ENCODE results near the gene CNFN. TPM values are rescaled to one million over a fixed set of nuclear protein-coding genes. Genes with fewer than 3 reads are reported as not detected.

CNFN gene
- total RNA-seq, 1 donor from 2014 or later: 5.7 TPM

DNA sequence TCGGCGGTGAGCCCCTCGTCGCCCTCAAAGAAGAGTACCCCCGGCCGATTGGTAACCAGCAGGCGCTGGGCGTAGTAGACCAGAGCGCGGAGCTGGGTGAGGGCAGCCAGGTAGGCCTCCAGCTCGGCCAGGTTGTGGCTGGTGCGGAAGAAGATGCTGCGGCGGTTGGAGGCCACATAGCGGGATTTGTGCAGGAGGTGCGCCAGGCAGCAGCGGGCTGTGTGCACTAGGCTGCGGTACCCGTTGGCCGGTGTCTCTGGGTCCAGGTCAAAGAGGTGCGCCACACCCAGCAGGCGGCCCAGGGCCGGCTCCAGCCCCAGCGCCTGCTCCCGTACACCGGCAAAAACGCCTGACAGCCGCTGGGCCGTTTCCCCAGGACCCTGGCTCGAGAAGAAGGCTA is 20.3 kb upstream of the CNFN start:
- DNase-seq (ENCODE audit: low read depth): no peak
- no peak overlapping the region for H3K4me3 ChIP-seq (ENCODE audit: low read depth, low read length)
- TF ChIP-seq CTCF (conservative IDR thresholded peaks at IDR 0.05; ENCODE audit: low read depth, low read length): no peak

DNA sequence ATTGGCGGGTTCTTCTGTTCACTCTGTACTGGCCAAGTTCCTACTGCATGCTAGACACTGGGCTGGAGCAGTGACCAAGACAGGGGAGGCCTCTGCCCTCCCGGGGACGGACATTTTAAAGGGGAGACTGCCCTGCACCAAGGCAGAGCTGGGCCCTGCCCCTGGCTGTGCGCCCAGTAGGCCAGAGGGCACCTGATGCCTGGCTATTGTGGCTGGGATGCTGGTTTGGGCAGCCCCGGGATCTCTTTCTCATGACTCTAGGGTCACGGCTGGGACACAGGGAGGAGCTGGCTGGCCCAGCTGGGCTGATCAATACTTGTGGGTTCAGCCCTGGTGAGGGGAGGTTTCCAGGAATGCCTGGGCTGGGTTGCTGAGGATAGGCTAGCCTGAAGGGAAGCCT is 19.4 kb upstream of the CNFN start:
- no peak overlapping the region for H3K4me3 ChIP-seq (ENCODE audit: low read depth, low read length)
- no peak for TF ChIP-seq CTCF (conservative IDR thresholded peaks at IDR 0.05; ENCODE audit: low read depth, low read length)
- no peak for DNase-seq (ENCODE audit: low read depth)

GRCh38 chr19:42407816-42408175 is 17.7 kb upstream of the CNFN start:
- DNase-seq (ENCODE audit: low read depth): no peak
- TF ChIP-seq CTCF (conservative IDR thresholded peaks at IDR 0.05; ENCODE audit: low read depth, low read length): no peak
- H3K4me3 ChIP-seq (ENCODE audit: low read depth, low read length): no peak overlapping the region

DNA sequence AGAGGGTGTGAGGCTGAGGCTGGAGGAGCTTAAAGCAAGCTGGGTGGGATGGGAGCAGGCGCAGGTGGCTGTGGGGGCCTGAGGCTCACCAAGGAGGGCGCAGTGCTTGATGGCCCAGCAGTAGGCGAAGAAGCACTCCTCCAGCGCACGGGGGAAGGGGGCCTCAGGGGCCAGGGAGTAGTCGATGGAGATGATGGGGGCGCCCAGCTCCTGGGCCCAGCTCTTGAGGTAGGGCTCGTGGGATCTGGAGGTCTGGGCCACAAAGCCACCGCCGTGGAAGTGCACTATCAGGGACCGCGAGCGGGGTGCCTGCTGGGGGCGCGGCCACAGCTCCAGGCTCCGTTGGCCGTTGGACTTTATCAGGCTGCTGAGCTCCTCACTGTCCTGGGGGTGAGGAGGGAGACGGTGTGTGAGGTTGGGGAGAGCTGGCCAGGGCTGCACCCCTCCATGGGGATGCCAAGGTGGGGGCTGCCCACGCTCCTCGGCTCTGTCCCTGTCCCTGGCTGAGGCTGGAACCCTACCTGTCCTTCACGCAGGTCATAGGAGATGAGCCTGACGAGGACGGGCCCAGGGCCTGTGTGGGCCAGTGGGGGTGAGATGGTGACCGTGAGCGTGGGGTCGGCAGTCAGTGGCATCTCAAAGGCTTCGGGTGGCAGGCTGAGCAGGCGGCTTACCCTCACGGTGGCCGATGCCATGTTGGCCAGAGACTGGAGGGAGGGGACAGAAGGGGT is 17.2 kb upstream of the CNFN start:
- no peak overlapping the region for H3K4me3 ChIP-seq (ENCODE audit: low read depth, low read length)
- no peak for TF ChIP-seq CTCF (conservative IDR thresholded peaks at IDR 0.05; ENCODE audit: low read depth, low read length)
- no peak for DNase-seq (ENCODE audit: low read depth)

- no peak overlapping the region for H3K4me3 ChIP-seq (ENCODE audit: low read depth, low read length)
- TF ChIP-seq CTCF (conservative IDR thresholded peaks at IDR 0.05; ENCODE audit: low read depth, low read length): no peak
- no peak for DNase-seq (ENCODE audit: low read depth)
Observed at GRCh38 chr19:42406111-42406510, 16.0 kb upstream of the CNFN start.

DNA sequence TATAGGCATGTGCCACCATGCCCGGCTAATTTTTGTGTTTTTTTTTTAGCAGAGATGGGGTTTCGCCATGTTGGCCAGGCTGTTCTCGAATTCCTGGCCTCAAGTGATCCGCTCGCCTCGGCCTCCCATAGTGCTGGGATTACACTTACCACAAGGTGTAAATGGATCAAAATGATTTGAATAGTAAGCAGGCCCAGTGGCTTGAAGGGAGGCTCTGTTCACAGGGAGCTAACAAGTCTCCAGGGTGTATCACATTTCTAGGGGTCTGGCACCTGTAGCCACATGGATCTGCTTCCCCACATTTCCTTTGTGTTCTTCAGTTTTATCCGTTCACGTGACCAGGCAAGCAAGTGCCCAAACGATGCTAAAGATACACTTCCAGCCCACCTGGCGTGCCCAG is 13.5 kb upstream of the CNFN start:
- DNase-seq (ENCODE audit: low read depth): no peak
- no peak for TF ChIP-seq CTCF (conservative IDR thresholded peaks at IDR 0.05; ENCODE audit: low read depth, low read length)
- H3K4me3 ChIP-seq (ENCODE audit: low read depth, low read length): no peak overlapping the region
